ENCODE measurements around the gene SLC22A31. TPM values are rescaled to one million over a fixed set of nuclear protein-coding genes. Genes with fewer than 3 reads are reported as not detected.
A peak's percentile ranks its signal among the peaks of the same experiment; 100 is the strongest.

Gene SLC22A31
- total RNA-seq, 1 experiment from 2014 or later, result 6.7 TPM

- H3K9me3 Mint-ChIP-seq (ENCODE audit: unreplicated experiment), result peaks cover 16% of the 10 kb centered on the region
- CTCF ChIA-PET, result interaction anchor here (0.6 kb wide), 2 partner anchors 468 to 770 kb away, joined by 3 to 5 read pairs; no protein-coding TSS in a partner anchor
- intact Hi-C loops (cut with micrococcal nuclease; ENCODE audit: unreplicated experiment), result no loop called here
Observed at GRCh38 chr16:89153848-89154271, 46.5 kb downstream of the SLC22A31 start.

DNA sequence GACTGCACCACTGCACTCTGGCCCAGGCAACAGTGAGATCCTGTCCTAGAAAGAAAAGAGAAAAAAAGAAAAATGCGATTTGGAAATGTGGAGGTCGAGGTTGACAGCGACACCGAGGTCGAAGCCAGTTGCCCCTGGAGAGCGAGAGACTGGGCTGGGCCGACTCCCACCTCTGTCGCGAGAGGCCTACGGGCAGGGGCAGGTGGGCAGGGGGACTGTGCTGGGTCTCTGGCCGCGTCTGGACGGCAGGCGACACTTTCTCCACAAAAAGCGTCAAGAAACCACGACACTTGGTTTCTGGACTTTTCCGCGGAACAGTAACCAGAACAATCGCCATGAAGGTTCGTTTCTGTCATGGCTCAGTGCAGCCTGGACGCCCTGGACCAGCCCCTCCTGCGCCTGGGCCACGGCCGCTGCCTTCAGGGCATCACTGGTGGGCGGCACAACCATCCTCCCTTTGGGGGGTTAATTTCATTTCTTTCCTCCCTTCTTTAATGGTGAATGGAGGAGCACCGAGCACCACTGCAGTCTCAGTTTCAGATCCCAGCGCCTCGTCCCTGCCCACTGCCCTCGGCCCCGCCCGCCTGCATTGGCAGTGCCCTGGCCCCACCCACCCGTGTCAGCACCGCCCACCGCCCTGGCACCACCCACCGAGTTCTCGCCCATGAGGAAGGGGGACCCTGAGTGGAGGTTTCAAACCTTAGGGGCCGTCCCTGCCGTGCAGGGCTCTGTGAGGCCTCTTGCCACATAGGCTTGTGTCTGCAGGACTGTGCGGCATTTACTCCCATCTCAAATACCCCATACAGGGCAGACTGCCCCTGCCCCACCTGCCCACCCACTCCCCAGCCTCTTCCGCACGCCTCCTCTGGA, 47.3 kb downstream of the SLC22A31 start:
- peaks cover 7% of the 10 kb centered on the region; the same call in 1 of the 2 replicates for H3K4me1 ChIP-seq
- no peaks in the 10 kb centered on the region for H3K27me3 Mint-ChIP-seq (ENCODE audit: insufficient read depth, unreplicated experiment)
- no peak for TF ChIP-seq CTCF (IDR thresholded peaks at IDR 0.05; ENCODE audit: insufficient read depth in 1 of 2, low read depth in 1 of 2, low read length in 1 of 2, severe bottlenecking in 1 of 2, unreplicated experiment in 1 of 2)
- peaks cover 22% of the 10 kb centered on the region for H3K9me3 Mint-ChIP-seq (ENCODE audit: unreplicated experiment)
- intact Hi-C loops (cut with micrococcal nuclease; ENCODE audit: unreplicated experiment), result no loop called here
- no peak for DNase-seq
- H3K4me1 Mint-ChIP-seq (ENCODE audit: low read depth, unreplicated experiment), result no peaks in the 10 kb centered on the region
- H3K4me3 Mint-ChIP-seq (ENCODE audit: unreplicated experiment), result no peak overlapping the region
- H3K4me3 ChIP-seq (ENCODE audit: low read depth, low read length), result no peak overlapping the region
- POLR2A ChIA-PET, result no interaction called here
- no peaks in the 10 kb centered on the region for H3K27me3 ChIP-seq (replicated peaks; ENCODE audit: control insufficient read depth, insufficient read depth, low read length)
- no peak overlapping the region for H3K27ac Mint-ChIP-seq (ENCODE audit: unreplicated experiment)
- peaks cover 4% of the 10 kb centered on the region for H3K36me3 ChIP-seq (ENCODE audit: control insufficient read depth, insufficient read depth, low read length)
- peaks cover 23% of the 10 kb centered on the region for H3K9me3 ChIP-seq
- no TSS peak for BruUV-seq (replicated peaks)
- peaks cover 68% of the 10 kb centered on the region for H3K36me3 Mint-ChIP-seq (ENCODE audit: insufficient read depth, unreplicated experiment)
- CTCF ChIA-PET, result no interaction called here

More at GRCh38 chr16:89153848-89154271, 46.5 kb downstream of the SLC22A31 start:
- H3K9me3 ChIP-seq, result peaks cover 16% of the 10 kb centered on the region
- DNase-seq, result peak in 1 of 2 experiments; percentile 57
- Mint-ChIP-seq H3K27me3 (ENCODE audit: insufficient read depth, unreplicated experiment) (no peaks in the 10 kb centered on the region), H3K4me3 (ENCODE audit: unreplicated experiment) (no peak overlapping the region), H3K4me1 (ENCODE audit: low read depth, unreplicated experiment) (no peaks in the 10 kb centered on the region), H3K36me3 (ENCODE audit: insufficient read depth, unreplicated experiment) (peaks cover 65% of the 10 kb centered on the region), H3K27ac (ENCODE audit: unreplicated experiment) (no peak overlapping the region)
- H3K4me1 ChIP-seq, result peaks cover 7% of the 10 kb centered on the region; the same call in 1 of the 2 replicates
- no peak overlapping the region for H3K4me3 ChIP-seq (ENCODE audit: low read depth, low read length)
- no peak for TF ChIP-seq CTCF (IDR thresholded peaks at IDR 0.05; ENCODE audit: insufficient read depth in 1 of 2, low read depth in 1 of 2, low read length in 1 of 2, severe bottlenecking in 1 of 2, unreplicated experiment in 1 of 2)
- H3K36me3 ChIP-seq (ENCODE audit: control insufficient read depth, insufficient read depth, low read length), result peaks cover 4% of the 10 kb centered on the region
- H3K27me3 ChIP-seq (replicated peaks; ENCODE audit: control insufficient read depth, insufficient read depth, low read length), result no peaks in the 10 kb centered on the region
- POLR2A ChIA-PET, result no interaction called here
- BruUV-seq (replicated peaks), result no TSS peak

- peaks cover 31% of the 10 kb centered on the region for H3K9me3 Mint-ChIP-seq (ENCODE audit: unreplicated experiment)
- peaks cover 84% of the 10 kb centered on the region for H3K36me3 Mint-ChIP-seq (ENCODE audit: insufficient read depth, unreplicated experiment)
- no peak for TF ChIP-seq CTCF (IDR thresholded peaks at IDR 0.05; ENCODE audit: insufficient read depth in 1 of 2, low read depth in 1 of 2, low read length in 1 of 2, severe bottlenecking in 1 of 2, unreplicated experiment in 1 of 2)
- ChIA-PET CTCF (no interaction called here), POLR2A (no interaction called here)
- no TSS peak for BruUV-seq (replicated peaks)
- H3K4me3 Mint-ChIP-seq (ENCODE audit: unreplicated experiment), result no peak overlapping the region
- intact Hi-C loops (cut with micrococcal nuclease; ENCODE audit: unreplicated experiment), result no loop called here
- H3K36me3 ChIP-seq (ENCODE audit: control insufficient read depth, insufficient read depth, low read length), result peaks cover 6% of the 10 kb centered on the region
- no peaks in the 10 kb centered on the region for H3K4me1 Mint-ChIP-seq (ENCODE audit: low read depth, unreplicated experiment)
- no peaks in the 10 kb centered on the region for H3K27me3 ChIP-seq (replicated peaks; ENCODE audit: control insufficient read depth, insufficient read depth, low read length)
- DNase-seq, result no peak
- H3K4me3 ChIP-seq (ENCODE audit: low read depth, low read length), result no peak overlapping the region
- no peaks in the 10 kb centered on the region for H3K27me3 Mint-ChIP-seq (ENCODE audit: insufficient read depth, unreplicated experiment)
- peaks cover 26% of the 10 kb centered on the region for H3K9me3 ChIP-seq
- H3K27ac Mint-ChIP-seq (ENCODE audit: unreplicated experiment), result no peak overlapping the region
- H3K4me1 ChIP-seq, result peaks cover 7% of the 10 kb centered on the region; the same call in 1 of the 2 replicates
Observed at GRCh38 chr16:89150981-89151380, 49.4 kb downstream of the SLC22A31 start.
